Stimulated activated CD4-positive, alpha-beta T cell treated with anti-CD3 and anti-CD28 coated beads, Interleukin-4, amount 100 ng/mL, for 1 hour (primary cell): ENCODE data around the gene TEX28.
"Not testable (repeated sequence)": the region's sequence is repeated elsewhere in the genome, so short reads cannot be mapped to it uniquely, and the experiment has no call there.

Experiments
- DNase-seq: peaks from one replicate; pipeline ENCODE4 v3.0.0-alpha.2; 2020

TEX28 gene

DNA sequence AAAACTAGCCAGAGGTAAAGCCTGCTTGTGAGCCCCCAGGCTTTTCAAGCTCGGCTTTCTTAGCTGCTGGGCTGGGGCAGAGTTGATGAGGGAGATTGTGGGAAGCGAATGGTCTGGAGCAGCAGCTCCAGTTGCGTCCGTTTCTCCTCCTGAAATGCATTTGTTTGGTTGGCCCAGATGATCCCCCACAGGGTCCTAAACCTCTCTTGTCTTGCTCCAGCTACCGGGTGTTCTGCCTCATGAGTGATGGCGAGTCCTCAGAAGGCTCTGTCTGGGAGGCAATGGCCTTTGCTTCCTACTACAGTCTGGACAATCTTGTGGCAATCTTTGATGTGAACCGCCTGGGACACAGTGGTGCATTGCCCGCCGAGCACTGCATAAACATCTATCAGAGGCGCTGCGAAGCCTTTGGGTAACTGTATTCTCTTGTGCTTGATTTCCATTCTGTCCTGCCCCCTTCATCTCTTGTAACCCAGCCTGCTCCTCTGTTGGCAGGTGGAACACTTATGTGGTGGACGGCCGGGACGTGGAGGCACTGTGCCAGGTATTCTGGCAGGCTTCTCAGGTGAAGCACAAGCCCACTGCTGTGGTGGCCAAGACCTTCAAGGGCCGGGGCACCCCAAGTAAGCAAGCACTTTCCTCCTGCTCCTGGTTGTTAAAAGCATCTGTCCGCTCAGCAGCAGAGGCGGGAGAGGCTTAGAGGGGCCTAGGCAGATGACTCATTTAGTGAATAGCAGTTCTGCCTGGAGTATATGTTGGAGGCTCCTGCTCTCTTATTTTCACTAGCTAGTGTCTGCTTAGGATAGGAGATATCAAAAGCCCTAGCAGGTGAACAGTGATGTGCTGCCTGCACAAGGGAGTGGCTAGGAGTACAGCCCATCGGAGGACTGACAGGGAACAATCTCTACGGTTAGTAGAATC is 16.0 kb upstream of the TEX28 start:
- DNase-seq = no peak

DNA sequence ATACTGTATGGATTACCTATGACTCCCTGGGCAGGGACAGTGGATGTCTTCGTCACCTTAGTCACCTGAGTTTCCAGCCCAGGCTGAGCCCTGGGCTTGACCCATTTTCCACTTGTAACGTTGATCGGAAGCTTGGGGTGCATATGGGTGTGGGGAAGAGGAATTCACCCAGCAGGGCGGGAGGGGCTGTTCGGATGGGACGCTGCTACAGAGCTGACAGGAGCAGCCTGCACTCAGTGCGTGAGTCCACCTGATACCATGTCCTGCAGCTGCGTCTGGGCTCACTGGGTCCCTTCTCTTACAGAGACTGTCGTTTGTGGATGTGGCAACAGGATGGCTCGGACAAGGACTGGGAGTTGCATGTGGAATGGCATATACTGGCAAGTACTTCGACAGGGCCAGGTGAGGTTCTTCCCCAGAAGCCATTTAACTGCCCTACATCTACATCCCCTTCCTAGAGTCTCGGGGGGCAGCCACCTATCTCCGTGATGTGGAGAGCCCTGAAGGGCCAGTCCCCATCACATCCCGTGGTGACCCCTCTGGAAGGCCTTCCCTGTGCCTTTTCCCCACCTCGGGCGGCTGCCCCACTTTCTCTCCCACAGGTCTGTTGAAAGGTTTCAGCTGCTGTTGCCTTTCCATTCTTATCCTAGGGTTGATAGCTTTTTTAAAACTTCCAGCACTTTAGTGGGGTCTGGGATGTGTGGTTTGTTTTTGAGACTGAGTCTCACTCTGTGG is 14.3 kb upstream of the TEX28 start:
- DNase-seq = no peak

DNA sequence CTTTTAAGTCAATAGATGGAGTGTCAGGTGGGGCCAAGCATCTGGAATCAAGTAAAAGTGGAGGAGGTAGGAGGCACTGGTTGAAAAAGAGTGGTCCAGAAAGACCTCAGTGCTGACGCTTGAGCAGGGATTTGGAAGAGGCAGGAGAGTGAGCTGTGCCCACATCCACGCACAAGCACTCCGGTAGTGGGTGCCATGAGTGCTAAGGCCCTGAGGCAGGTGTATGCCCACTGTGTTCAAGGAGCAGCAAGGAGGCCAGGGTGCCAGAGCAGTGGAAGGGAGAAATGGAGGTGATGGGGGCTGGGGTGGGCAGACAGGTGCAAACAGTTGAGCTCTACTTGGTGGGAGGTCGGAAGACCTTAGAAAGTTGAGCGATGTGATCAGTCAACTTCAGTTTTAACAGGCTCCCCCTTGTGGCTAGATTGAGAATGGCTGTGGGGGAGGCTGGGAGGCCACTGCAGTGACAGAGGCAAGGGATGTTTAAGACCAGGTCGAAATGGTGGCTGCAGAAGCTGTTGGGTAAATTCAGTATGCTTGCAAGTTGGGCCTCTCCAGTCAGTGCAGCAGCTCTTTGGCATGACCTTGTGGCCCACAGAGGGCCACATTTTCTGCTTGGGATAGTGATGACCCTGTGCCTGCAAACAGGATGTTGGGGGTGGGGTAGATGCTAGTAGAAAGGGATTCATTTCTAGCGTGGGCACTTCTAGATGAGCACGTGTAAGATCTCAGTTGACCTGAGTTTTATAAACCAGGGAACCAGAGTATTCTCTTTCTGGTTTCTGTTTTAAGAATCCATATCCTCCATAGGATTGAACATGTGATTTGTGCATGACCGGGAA is 13.4 kb upstream of the TEX28 start:
- DNase-seq = peak; percentile 74

DNA sequence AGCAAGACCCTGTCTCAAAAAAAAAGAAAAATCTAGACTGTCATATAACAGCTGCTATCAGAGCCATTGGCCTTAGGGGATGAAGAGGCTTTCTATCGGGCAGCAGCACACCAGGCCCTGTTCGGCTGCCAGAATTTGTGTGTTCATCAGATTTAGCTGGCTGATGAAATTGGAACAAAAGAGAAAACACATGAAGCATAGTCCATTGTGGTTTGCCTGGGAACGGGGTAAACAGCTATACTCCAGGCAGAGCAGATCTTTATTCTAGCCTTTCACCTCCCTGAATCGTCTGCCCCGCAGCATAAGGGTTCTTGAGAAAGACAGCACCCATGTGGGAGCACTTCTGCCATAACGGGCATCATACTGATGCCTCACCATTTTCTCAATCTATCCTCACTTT is 12.3 kb upstream of the TEX28 start:
- no peak for DNase-seq

DNA sequence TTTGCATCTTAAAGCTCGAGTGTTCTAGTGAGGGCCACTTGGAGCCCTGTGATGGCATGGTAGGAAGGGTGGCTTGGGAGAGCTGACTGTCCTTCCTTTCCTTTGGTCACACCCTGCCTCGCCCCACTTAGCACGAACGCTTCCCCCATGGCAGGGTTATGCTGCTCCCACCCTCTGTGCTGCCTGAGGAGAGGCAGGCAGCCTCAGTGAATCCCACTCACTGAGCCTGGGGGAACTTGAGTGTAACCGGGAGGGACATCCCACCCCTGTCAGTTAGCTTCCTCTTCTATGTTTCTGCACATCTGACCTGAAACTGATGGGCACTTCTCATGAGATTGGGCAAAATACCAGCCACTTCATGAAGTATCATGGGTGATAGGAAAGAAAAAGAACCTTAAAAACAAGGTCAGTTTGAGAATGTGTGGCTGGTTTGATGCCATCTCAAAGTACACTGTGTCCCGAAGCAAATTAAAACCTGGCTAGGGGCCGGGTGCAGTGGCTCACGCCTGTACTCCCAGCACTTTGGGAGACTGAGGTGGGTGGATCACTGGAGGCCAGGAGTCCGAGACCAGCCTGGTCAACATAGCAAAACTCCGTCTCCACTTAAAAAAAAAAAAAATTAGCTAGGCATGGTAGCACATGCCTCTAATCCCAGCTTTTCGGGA is 10.7 kb upstream of the TEX28 start:
- no peak for DNase-seq

DNA sequence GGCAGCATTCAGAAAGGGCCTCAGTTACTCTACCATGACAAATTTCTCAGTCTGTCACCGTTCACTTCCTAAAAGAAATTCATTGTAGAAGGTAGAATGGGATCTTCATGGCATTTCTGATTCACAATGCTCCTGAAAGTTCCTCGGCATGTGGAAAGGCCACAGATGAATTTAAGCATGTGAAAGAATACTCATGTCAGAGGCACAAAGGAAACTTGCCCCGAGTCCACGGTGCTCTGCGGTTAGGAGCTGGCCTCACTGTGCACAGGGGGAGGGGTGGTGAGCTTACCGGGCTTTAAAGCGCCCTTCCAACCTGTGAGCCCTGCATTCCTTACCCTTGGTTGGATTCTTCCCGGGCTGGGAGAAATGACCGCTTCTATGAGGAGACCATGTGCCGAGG is 9.9 kb upstream of the TEX28 start:
- DNase-seq = no peak

DNA sequence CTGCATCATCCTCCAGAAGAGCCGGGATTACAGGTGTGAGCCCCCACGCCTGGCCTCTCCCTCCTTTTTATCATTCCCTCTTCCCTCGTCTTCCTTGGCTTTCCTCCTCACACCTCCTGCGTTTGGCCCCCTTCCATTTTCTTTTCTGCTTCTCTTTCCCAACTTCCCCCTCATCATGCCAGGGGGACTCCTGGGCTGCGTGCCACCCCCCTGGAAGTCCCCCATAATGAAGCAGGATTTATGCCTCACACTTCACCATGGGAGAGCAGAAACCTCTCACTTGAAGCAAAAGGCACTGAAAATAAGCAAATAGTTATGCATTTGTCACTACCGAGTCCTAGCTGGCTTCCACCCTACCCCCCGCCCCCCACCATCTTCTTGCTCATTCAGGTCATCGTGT is 8.6 kb upstream of the TEX28 start:
- DNase-seq = no peak

DNA sequence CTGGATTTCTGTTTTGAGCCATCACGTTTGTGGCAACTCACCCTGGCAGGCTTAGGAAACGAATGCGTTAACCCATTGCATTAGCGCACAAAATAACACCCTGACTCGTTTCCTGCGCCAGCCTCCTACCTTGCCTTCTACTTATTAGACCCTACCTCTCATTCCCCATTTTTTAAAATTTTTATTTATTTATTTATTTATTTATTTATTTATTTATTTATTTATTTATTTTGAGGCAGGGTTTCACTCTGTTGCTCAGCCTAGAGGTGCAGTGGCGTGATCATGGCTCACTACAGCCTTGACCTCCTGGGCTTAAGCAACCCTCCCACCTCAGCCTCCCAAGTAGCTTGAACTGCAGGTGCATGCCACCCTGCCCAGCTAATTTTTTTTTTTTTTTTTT is 8.1 kb upstream of the TEX28 start:
- not testable (repeated sequence) for DNase-seq

DNA sequence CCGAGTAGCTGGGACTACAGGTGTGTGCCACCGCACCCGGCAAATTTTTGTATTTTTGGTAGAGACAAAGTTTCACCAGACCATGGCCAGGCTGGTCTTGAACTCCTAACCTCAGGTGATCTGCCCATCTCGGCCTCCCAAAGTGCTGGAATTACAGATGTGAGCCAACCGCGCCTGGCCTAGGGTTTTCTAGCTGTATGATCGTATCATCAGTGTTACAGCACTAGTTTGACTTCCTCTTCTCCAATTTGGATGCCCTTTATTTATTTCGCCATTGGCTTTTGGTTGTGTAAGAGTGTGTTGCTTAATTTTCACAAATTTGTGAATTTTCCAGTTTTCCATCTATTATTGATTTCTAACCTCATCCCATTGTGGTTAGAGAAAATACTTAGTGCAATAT is 5.9 kb upstream of the TEX28 start:
- no peak for DNase-seq

DNA sequence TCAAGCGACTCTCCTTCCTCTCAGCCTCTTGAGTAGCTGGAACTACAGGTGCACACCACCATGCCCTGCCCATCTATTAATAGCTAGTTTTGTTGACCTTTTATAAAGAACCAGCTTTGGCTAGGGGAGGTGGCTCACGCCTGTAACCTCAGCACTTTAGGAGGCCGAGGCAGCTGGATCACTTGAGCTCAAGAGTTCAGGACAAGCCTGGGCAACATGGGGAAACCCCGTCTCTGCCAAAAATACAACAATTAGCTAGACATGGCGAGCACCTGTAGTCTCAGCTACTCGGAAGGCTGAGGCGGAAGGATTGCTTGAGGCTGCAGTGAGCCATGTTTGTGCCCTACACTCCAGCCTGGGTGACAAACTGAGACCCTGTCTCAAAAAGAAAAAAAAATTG is 3.4 kb upstream of the TEX28 start:
- DNase-seq = no peak

DNA sequence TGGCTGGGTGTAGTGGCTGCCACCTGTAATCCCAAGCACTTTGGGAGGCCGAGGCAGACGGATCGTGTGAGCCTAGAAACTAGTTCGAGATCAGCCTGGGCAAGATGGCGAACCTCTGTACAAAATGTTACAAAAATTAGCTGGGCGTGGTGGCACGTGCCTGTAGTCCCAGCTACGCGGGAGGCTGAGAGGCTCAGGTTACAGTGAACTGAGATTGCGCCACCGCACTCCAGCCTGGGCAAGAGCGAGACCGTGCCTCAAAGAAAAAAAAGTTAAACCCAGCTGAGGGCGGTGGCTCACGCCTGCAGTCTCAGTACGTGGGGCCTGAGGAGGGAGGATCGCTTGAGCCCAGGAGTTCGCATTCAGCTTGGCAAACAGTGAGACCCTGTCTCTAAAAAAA is 1.8 kb upstream of the TEX28 start:
- no peak for DNase-seq

DNA sequence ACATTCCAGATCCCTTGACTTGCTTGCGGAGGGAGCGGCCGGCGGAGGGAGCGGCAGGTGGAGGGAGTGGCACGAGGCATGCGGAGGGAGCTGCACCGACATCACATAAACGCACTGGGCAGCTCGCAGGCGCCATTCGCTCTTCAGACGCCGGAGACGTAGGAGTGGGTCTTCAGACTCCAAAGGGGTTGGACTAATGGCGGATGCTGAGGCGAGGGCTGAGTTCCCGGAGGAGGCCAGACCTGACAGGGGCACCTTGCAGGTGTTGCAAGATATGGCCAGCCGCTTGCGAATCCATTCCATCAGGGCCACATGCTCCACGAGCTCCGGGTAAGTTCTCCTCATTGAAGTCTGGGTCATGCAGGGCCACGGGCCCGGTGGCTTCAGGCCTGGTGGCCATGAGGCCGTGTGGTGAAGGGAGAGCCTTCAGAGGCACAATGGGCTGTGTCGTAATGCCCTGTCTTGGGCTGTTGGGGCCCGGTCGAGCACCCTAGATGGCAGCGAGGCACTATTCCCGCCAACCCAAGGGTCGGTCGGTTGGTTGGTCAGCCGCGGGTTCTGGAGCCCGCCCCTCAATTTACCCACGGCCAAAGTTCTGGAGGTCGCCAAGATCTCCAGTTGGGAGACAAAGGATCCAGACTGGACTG is 863 bp upstream of the TEX28 start, which contains the start of gene TKTL1:
Gene TKTL1 (plus strand): TSS at position 132 of the 647 bp plus-strand sequence. CDS start 65 bp downstream, at position 197.
- DNase-seq = no peak

DNA sequence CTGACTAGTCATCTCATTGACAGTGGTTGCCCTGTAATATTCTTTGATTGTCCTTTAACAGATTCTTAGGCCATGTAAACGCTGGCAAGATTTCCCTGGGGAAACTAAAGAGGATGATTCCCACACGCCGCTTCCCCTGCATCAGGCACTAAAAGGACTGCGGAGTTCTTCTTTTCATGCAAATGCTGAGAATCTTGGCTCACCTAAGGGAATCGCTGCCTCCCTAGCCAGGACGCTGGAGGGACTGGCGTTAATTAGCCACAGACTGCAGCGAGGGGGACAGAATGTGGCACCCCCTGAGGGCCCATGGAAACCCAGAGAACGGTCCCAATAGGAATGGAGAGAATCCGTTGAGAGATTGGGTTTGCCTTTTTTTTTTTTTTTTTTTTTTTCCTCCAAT is 8.5 kb downstream of the TEX28 start:
- not testable (repeated sequence) for DNase-seq

DNA sequence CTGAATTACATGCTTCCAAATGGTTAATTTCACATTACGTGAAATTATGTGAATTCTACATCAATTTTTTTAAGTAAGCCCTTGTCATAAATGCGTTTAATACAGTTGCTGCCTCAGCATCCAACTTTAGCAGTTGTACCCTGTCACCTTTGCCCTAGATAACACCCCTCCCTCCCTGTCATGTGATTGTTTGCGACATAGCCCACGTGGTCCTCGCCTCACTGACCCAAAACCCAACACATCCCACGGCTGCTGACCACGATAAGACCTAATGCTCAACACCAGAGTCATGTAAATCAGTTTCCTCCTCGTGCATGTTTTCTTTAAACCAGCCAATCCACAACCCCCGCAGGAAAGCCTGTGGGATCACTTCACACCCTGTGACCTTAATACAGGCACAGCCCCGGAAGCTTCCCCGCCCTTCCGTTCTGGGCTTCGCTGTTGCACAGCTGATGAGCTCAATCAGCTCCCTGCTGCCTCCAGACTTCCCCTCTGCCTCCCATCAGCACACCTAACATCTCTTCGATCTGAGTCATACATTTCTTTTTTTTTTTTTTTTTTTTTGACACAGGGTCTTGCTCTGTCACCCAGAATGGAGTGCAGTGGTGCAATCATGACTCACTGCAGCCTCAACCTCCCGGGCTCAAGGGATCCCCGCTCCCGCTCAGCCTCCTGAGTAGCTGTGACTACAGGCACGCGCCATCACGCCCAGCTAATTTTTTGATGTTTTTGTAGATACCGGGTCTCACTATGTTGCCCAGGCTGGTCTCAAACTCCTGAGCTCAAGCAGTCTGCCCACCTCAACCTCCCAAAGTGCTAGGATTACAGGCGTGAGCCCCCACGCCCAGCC is 10.2 kb downstream of the TEX28 start:
- DNase-seq = not testable (repeated sequence)

DNA sequence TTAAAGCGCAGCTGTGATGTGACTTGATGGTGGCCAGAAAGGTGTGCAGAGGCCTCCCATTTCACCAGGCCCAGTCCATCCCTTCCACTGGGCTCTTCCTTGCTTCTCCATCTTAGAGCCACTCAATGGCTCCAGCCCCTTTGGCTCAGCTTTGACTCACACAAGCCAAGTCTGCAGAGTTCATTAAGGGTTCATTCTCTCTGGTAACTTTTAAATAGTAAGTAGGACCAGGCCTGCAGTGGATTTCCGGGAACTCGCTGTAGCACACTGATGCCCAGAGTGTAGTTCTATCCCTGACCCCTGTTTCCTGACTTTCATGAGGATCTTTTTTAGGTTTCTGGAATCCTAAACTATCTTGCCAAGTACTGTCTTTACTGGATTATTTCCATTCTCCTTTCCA is 25.7 kb downstream of the TEX28 start:
- DNase-seq = not testable (repeated sequence)

DNA sequence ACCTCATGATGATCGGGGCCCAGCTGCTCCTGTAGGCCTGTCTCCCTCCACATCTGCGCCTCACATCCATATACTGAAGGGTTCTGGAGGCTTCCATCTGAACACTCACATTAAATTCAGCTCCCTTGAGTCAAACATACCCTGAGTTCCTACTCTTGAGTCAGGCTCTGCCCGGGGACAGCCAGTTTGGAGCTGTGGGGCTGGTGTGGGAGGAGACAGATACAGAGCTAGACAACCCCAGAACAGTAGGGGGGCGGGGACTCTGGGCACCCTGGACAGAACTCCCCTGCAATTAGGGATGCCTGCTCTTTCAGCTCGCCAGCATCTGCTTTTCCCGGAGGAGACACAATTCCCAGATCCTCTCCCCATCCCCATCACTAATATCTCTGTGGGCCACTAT is 31.9 kb downstream of the TEX28 start:
- DNase-seq = not testable (repeated sequence)

DNA sequence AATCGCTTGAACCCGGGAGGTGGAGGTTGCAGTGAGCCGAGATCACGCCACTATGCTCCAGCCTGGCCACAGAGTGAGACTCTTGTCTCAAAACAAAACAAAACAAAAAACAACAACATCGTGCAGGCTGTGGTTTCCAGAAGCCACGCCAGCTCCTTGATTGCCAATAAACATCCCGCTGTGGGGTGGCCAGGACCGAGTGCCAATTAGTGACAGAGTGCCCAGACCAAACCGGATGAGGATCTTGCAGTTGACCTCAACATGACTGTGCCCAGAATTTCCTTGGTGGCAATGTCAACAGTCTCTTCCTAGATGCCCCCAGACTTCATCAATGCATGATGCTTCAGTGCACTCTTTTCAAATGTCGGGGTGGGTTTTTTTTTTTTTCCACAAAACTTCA is 36.2 kb downstream of the TEX28 start:
- not testable (repeated sequence) for DNase-seq

DNA sequence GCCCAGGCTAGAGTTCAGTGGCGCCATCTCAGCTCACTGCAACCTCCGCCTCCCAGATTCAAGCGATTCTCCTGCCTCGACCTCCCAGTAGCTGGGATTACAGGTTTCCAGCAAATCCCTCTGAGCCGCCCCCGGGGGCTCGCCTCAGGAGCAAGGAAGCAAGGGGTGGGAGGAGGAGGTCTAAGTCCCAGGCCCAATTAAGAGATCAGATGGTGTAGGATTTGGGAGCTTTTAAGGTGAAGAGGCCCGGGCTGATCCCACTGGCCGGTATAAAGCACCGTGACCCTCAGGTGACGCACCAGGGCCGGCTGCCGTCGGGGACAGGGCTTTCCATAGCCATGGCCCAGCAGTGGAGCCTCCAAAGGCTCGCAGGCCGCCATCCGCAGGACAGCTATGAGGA is 37.6 kb downstream of the TEX28 start, which contains the start of gene OPN1MW3:
Gene OPN1MW3 (plus strand): TSS at position 301 of the 400 bp plus-strand sequence. CDS start 38 bp downstream, at position 339.
- DNase-seq = not testable (repeated sequence)

DNA sequence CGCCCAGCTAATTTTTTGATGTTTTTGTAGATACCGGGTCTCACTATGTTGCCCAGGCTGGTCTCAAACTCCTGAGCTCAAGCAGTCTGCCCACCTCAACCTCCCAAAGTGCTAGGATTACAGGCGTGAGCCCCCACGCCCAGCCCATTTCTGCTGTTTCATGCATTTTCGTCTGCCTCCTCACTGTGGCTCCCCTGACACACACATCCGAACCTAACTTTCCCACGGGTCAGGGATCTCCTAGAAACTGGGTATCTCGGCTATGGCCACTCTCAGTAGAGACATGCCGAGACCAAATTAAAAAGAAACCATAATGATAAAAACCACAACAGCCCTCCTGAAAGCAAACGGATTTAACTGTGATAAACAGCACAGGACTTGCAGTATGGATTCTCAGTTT is 46.8 kb downstream of the TEX28 start:
- DNase-seq = not testable (repeated sequence)

DNA sequence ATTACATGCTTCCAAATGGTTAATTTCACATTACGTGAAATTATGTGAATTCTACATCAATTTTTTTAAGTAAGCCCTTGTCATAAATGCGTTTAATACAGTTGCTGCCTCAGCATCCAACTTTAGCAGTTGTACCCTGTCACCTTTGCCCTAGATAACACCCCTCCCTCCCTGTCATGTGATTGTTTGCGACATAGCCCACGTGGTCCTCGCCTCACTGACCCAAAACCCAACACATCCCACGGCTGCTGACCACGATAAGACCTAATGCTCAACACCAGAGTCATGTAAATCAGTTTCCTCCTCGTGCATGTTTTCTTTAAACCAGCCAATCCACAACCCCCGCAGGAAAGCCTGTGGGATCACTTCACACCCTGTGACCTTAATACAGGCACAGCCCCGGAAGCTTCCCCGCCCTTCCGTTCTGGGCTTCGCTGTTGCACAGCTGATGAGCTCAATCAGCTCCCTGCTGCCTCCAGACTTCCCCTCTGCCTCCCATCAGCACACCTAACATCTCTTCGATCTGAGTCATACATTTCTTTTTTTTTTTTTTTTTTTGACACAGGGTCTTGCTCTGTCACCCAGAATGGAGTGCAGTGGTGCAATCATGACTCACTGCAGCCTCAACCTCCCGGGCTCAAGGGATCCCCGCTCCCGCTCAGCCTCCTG is 47.4 kb downstream of the TEX28 start:
- DNase-seq = not testable (repeated sequence)
